GM18868 (cell line): ENCODE measurements around the gene POLA1.
"Not testable (repeated sequence)": the region's sequence is repeated elsewhere in the genome, so short reads cannot be mapped to it uniquely, and the experiment has no call there.

Experiments used
- ATAC-seq: cut with Tn5 transposase; IDR thresholded peaks from one replicate; pipeline ENCODE4 v1.9.1; 2021; ENCODE audit warnings: mild to moderate bottlenecking, moderate library complexity; ENCODE audit not compliant: unreplicated experiment

The POLA1 gene, protein sequence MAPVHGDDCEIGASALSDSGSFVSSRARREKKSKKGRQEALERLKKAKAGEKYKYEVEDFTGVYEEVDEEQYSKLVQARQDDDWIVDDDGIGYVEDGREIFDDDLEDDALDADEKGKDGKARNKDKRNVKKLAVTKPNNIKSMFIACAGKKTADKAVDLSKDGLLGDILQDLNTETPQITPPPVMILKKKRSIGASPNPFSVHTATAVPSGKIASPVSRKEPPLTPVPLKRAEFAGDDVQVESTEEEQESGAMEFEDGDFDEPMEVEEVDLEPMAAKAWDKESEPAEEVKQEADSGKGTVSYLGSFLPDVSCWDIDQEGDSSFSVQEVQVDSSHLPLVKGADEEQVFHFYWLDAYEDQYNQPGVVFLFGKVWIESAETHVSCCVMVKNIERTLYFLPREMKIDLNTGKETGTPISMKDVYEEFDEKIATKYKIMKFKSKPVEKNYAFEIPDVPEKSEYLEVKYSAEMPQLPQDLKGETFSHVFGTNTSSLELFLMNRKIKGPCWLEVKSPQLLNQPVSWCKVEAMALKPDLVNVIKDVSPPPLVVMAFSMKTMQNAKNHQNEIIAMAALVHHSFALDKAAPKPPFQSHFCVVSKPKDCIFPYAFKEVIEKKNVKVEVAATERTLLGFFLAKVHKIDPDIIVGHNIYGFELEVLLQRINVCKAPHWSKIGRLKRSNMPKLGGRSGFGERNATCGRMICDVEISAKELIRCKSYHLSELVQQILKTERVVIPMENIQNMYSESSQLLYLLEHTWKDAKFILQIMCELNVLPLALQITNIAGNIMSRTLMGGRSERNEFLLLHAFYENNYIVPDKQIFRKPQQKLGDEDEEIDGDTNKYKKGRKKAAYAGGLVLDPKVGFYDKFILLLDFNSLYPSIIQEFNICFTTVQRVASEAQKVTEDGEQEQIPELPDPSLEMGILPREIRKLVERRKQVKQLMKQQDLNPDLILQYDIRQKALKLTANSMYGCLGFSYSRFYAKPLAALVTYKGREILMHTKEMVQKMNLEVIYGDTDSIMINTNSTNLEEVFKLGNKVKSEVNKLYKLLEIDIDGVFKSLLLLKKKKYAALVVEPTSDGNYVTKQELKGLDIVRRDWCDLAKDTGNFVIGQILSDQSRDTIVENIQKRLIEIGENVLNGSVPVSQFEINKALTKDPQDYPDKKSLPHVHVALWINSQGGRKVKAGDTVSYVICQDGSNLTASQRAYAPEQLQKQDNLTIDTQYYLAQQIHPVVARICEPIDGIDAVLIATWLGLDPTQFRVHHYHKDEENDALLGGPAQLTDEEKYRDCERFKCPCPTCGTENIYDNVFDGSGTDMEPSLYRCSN (N-terminal part only)

DNA sequence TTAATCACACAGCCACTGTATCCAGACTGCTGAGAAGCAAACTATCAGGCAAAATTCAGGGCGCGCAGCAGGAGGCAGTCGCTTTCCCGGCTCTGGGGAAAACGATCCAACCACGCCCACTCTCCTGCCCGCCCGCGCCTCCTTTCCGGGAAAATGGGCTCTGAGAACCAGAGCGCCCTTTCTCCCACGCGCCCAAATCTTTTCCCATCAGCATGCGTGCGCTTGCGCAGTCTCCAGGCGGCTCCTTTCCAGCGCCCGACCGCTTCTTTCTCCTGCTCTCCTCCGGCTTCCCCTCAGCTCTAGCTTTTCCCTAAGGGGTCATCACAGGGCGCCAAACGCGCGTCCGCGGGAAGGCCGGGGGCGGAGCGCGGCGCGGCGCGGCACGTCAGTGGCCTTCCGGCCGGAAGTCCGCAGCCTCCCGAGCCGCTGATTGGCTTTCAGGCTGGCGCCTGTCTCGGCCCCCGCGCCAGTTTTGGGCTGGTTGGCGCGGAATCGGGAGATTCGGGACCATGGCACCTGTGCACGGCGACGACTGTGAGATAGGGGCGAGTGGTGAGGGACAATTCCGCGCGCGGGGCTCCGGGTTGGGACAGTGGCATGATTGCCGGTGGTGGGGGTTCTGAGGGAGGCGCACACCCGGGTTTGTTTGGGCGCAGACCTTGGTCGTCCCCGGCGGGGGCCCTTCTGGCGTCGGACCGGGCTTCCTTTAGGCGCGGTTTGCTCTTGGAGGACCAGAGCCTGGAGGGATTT, at the start of gene POLA1:
POLA1 (plus strand) TSS at position 466 of the 750 bp plus-strand sequence; CDS start at position 510, 44 bp downstream.
- ATAC-seq: peak; percentile 95

DNA sequence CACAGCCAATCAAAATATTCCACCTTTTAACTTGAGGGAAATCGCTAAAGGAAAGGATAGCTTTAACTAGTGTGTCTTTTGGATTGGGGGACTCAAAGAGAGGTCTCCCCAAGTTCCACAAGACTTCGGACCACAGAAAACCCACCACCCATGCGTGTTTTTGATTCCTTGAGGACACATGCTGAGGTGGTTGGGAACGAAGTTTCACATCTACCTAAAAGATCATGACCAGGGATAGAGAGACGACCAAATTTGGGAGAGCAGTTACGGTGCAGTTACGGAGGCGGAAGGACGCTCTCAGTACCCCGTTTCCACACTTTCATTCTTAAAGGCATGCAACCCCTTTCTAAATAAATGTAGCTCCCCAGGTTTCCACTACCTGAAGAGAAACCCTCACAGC, 47.7 kb upstream of the POLA1 start:
- ATAC-seq: no peak

DNA sequence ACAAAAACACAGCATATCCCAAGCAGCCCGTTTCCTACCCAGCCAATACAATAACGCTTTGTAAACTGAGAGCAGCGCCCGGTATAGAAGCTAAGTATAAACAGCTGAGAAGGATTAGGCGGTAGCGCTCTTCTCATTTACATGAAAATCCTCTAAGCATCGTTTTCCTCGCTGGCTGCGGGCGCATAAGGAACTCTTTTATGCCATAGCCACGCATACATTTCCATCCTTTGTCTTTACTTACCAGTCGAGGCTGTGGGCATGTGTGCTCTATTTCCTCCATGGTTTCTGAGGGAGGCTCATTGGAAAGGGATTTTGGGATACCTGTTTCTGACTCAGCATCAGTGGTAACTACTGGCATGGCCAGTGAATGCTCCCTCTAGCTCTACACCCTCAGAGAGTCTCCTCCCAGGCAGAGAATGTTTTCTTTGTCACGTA, 47.0 kb upstream of the POLA1 start:
- ATAC-seq: peak; percentile 24

DNA sequence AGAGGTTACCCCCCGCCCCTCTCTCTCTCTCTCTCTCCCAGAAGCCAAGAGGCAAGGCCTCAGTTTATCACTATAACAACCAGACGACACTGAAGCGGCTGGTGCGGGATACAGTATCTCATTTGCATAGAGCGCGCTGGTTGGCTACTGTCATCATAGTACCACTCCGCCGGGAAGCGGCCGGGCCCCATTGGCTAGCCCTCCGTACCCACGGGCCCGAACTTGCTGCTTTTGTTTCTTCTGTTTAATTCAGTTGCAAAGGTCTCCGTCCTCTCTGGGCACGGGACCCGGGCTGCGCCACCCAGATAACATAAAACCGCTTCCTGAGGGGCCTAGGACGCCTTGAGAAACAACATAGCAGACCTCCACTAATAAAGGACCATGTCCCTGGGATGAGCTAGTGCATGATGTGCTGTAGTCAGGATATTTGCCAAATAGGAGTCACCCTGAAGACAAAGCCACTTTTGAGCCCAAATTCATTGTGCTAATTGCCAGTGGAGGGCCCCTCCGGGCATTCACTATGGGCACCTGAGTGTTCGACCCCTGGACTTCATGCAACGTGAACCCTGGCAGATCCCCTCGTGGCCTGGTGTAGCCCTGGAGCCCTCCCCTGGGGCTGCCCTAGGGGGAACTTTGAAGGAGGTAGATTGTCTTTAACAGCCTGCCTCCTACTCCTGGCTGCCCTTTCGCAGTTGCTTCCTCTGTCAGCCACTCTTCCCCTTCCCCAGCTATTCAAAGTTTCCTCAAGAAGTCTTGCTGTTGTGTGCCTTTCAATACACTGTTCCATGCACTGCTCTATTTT, 46.3 kb upstream of the POLA1 start, which contains the start of gene PCYT1B:
PCYT1B (minus strand) TSS at position 91 of the 802 bp plus-strand sequence. CDS start 242 bp downstream, outside the sequence.
- ATAC-seq: peak; percentile 99

DNA sequence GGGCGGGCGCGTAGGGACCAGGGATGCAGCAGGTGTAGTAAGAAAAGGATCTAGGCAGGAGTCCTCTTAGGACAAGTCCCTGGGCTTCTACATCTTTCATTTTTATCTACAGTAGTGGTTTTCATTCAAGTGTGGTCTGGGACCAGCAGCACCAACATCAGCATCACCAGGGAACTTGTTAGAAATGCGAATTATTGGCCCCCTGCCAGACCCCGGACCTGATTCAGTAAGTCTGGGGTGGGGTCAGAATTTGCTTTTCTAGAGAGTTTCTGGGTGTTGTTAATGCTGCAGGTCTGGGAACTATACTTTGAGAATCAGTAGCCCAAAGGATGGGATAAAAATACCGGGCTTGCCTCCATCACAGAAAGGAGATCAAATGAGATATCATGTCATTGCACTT, 45.2 kb upstream of the POLA1 start:
- no peak for ATAC-seq

DNA sequence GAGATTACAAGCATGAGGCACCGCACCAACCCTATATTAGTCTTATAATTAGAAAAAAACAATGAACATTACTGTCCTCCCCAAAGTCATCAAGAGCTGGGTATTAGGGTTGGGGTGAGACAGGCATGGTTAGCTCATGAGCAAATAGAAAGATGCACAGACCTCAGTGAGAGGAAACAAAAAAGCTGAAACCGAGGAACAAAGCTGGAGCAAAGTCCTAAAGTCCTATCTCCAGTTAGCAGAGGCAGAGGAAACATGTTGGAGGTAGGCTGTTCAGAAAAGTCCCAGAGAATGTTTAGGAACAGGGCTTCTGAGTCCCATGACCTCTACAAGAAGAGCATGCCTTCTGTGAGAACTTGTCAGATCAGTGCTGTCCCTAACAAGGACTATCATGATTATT, 41.9 kb upstream of the POLA1 start:
- no peak for ATAC-seq

DNA sequence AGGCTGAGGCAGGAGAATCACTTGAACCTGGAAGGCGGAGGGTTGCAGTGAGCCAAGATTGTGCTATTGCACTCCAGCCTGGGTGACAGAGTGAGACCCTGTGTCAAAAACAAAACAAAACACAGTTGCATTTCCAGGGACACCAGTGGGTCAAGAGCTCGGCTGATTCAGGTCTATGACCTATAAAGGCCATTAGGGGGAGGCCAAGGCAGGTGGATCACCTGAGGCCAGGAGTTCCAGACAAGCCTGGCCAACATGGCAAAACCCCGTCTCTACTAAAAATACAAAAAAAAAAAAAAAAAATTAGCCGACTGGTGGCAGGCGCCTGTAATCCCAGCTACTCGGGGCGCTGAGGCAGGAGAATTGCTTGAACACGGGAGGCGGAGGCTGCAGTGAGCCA, 38.0 kb upstream of the POLA1 start:
- ATAC-seq: not testable (repeated sequence)

DNA sequence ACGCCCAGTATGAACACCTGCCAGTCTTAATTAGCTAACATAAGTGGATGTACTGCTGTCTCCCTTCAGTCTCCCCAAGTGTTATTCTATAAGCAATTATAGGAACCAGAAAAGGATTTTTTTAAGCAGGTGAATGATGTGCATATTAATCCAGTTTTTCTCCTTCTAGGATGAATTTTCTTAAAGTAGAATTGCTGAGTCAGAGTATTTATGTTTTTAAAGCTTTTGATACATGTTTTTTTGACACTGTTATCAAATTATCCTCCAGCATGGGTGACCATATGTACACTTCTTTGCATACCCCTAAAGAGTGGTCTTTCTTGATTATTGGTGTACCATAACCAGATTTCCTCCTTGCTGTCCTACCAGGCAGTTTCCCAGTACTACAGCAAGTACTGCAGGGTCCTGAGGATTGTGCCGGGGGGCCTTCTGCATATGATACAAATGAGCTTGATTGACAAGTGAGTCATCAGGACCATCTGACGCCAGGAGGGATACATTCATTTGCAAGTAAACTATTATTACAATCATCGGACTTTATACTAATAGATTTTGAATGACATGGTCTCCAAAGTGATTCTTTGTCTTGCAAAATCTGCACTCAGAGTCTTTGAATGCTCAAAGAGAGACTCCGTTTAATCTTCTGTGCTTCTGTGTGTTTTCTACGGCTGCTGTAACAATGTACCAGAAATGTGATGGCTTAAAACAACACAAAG, 35.9 kb upstream of the POLA1 start:
- ATAC-seq: no peak

DNA sequence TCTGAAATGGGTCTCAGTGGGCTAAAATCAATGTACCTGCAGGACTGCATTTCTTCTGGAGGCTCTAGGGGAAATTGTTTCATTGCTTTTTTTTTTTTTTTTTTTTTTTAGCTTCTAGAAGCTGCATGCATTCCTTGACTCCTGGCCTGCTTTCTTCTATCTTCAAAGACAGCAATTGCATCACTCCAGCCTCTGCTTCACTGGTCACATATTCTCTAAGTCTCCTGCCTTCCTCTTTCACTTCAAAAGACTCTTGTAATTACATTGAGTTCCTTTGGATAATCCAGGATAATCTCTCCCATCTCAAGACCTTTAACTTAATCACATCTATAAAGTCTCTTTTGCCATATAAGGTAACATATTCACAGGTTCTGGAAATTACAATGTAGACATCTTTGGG, 35.3 kb upstream of the POLA1 start:
- no peak for ATAC-seq

DNA sequence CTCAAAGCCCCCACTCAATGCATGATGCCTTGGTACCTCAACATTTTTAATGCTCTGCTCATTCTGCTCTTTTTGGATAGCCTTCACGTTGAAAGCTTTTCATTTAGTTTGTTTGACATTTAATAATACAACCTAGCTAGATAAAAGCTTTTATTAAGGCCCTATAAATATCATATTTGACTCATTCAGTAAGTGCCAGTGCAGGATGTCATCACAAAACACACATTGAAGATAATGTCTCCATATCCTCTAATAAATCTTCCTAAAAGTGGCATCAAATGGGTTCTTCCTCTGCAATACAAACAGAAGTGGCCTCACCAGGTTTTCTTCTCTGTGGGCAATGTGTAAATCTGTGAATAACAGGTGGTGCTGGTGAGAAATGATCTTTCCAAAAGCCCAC, 34.6 kb upstream of the POLA1 start:
- ATAC-seq: no peak

DNA sequence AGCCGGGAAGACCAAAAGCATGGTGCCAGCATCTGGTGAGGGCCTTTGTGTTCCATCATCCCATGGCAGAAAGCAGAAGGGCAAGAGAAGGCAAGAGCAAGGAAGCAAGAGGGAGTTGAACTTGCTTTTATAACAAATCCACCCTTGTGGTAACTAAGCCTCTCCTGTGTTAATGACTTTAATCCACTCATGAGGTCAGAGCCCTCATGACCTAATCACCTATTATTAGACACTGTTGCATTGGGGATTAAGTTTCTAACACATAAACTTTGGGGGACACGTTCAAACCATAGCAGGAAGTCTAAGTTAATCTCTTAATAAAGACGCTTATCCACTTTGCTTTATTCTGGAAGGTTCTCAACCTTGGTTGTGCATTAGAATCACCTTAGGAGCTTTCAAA, 34.1 kb upstream of the POLA1 start:
- no peak for ATAC-seq

DNA sequence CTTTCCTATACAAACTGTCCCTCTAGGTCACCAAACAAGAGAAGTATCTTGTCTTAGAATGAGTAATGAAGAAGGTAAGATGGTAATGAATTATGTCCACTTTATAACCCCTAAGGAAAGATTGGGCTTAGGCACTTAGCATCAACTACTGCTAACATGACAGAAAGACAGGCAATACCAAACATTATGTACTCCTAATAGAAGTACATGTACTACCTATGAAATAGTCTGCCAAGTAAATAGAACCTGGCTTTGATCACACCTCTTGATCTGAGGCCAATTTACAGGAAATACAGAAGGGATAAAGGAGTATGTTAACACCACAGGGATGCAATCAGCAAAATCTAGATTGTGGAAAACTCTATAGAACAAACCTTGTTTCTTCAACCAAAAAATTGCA, 32.4 kb upstream of the POLA1 start:
- ATAC-seq: no peak

DNA sequence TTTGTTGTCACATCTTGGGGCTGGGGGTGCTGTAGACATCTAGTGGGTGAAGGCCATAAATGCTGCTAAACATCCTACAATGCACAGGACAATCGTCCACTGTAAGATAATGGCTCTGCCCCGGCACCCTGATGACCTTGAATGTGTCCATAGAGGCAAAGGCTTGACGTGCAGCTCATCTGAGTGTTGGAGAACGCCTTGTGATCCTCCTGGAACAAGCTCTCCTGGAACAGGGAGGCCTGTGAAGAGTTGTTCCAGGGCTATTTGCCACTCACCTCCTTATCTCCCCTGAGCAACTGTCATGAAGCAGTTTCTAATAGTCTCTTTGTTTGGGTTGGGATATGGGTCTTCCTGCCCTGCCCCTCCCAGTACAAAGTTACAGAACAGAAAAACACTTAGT, 31.4 kb upstream of the POLA1 start:
- ATAC-seq: no peak

DNA sequence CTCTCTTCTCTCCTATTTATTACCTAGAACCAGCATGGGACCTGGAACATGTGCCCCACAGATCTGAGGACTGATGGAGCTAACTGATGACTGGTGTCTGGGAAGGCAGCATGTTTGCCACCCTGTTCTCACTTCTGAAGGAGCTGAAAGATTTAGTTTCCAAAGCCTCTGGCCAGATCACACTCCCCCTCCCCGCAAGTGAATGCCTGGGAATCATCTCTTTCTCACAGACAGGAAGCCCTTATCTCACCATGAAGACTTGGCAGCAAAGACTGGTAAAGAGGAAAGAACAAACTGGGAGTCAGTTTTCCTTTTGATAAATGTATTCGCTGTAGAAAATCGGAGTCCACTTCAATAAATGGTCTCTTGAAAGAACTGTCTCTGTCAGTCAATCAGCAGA, 25.6 kb upstream of the POLA1 start:
- ATAC-seq: no peak

DNA sequence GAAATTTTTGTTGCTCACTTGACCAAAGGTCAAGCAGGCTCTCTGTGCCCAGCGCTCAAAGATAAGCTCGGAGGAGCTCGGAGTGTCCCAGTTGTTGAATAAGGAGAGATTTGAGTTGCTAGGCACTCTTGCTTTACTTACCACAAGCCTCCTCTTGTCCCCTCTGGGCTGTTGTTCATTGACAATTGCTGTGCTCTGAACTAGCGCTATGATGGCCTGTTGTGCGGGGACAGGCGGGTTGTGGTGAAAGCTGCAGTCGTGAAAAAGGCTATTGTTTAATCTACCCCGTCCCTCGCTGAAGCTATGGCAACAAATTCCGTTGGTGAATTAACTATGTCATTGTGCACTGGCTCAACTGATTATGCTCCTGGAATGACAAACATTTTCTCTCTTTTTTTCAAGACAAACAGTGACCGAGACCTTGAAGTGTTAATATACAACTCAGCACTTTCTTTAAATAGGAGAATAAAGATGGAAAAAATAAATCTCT, 21.0 kb upstream of the POLA1 start:
- no peak for ATAC-seq

DNA sequence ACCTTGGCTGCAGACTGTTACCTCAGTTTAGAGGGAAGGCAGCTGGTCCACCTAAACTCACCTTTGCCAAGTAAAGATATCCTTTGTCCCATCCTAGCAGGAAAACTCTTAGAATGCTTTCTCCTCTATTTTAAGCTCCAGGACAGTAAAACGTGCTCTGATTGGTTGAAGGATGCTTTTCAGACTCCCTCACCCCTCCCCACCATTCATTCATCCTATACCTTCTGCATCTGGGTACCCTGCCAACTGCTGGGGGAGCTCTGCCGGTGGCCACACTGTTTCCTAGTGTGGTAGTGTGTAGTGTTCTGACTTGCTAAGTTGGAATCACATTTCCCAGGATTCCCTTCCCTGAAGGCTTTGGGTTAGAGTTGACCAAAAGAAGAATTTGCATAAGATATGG, 20.3 kb upstream of the POLA1 start:
- no peak for ATAC-seq

DNA sequence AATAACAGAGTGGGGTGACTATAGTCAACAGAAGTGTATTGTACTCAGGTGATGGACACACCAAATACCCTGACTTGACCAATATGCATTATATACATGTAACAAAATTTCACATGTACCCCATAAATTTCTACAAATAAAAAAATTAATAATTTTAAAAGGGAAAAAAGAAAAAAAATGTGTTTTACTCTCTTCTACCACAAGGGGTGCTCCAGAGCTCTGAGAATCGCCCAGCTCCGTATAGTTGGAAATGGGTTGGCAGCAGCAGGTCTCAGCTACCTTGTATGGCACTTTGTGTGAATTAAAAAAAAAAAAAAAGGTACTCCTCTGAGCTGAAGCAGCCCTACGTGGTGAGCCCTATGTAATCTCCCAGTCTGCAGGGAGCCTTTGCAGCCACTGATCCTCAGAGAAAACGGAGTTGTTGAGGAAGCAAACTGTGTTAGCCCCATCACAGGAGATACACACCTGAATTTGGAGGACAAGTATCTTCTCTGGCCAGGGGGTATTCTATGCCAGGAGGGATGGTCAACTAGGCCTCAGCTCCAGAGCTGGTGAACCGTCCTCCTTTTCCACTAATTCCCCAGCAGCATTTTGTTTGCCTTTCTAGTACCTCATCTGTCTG, 17.2 kb upstream of the POLA1 start:
- no peak for ATAC-seq
